ENCODE data around the gene TTLL10. TPM values are rescaled to one million over a fixed set of nuclear protein-coding genes. Genes with fewer than 3 reads are reported as not detected.

Gene TTLL10
- total RNA-seq, 1 experiment from 2014 or later: not detected

GRCh38 chr1:1237874-1238701, 64.4 kb downstream of the TTLL10 start:
- in situ Hi-C loops (cut with HindIII; ENCODE audit: low sequenced_read_pairs): no loop called here
- no peak for DNase-seq (ENCODE audit: low spot score)

- in situ Hi-C loops (cut with HindIII; ENCODE audit: low sequenced_read_pairs): no loop called here
- no peak for DNase-seq (ENCODE audit: low spot score)
Observed at GRCh38 chr1:1238702-1239178, 65.1 kb downstream of the TTLL10 start.

- in situ Hi-C loops (cut with HindIII; ENCODE audit: low sequenced_read_pairs): no loop called here
- no peak for DNase-seq (ENCODE audit: low spot score)
Observed at GRCh38 chr1:1239227-1239613, 65.5 kb downstream of the TTLL10 start.

- in situ Hi-C loops (cut with HindIII; ENCODE audit: low sequenced_read_pairs): no loop called here
- DNase-seq (ENCODE audit: low spot score): no peak
Observed at GRCh38 chr1:1239614-1240347, 66.1 kb downstream of the TTLL10 start.

- in situ Hi-C loops (cut with HindIII; ENCODE audit: low sequenced_read_pairs): no loop called here
Observed at GRCh38 chr1:1240348-1240732, 66.7 kb downstream of the TTLL10 start.

GRCh38 chr1:1240822-1241587, 67.3 kb downstream of the TTLL10 start:
- in situ Hi-C loops (cut with HindIII; ENCODE audit: low sequenced_read_pairs): no loop called here
- DNase-seq (ENCODE audit: low spot score): no peak

More at GRCh38 chr1:1240348-1240732, 66.7 kb downstream of the TTLL10 start:
- no peak for DNase-seq (ENCODE audit: low spot score)

GRCh38 chr1:1241588-1242219, 68.0 kb downstream of the TTLL10 start:
- no peak for DNase-seq (ENCODE audit: low spot score)
- in situ Hi-C loops (cut with HindIII; ENCODE audit: low sequenced_read_pairs): no loop called here

GRCh38 chr1:1242461-1243265, 69.0 kb downstream of the TTLL10 start:
- in situ Hi-C loops (cut with HindIII; ENCODE audit: low sequenced_read_pairs): no loop called here
- no peak for DNase-seq (ENCODE audit: low spot score)

GRCh38 chr1:1243266-1243660, 69.6 kb downstream of the TTLL10 start:
- in situ Hi-C loops (cut with HindIII; ENCODE audit: low sequenced_read_pairs): no loop called here
- no peak for DNase-seq (ENCODE audit: low spot score)

- in situ Hi-C loops (cut with HindIII; ENCODE audit: low sequenced_read_pairs): no loop called here
Observed at GRCh38 chr1:1243807-1244191, 70.1 kb downstream of the TTLL10 start.

GRCh38 chr1:1244192-1244811, 70.6 kb downstream of the TTLL10 start:
- DNase-seq (ENCODE audit: low spot score): no peak
- in situ Hi-C loops (cut with HindIII; ENCODE audit: low sequenced_read_pairs): no loop called here

More at GRCh38 chr1:1243807-1244191, 70.1 kb downstream of the TTLL10 start:
- DNase-seq (ENCODE audit: low spot score): no peak

- no peak for DNase-seq (ENCODE audit: low spot score)
- in situ Hi-C loops (cut with HindIII; ENCODE audit: low sequenced_read_pairs): no loop called here
Observed at GRCh38 chr1:1245178-1245816, 71.6 kb downstream of the TTLL10 start.

GRCh38 chr1:1245817-1246576, 72.3 kb downstream of the TTLL10 start:
- in situ Hi-C loops (cut with HindIII; ENCODE audit: low sequenced_read_pairs): no loop called here
- DNase-seq (ENCODE audit: low spot score): no peak

GRCh38 chr1:1246577-1247340, 73.1 kb downstream of the TTLL10 start, which contains the start of gene C1QTNF12:
Gene C1QTNF12, minus strand, starts transcription at chr1:1246722. Its CDS starts 32 bp downstream, at chr1:1246690.
- no peak for DNase-seq (ENCODE audit: low spot score)
- in situ Hi-C loops (cut with HindIII; ENCODE audit: low sequenced_read_pairs): no loop called here

- DNase-seq (ENCODE audit: low spot score): no peak
- in situ Hi-C loops (cut with HindIII; ENCODE audit: low sequenced_read_pairs): no loop called here
Observed at GRCh38 chr1:1247341-1247913, 73.7 kb downstream of the TTLL10 start.

All from G401 (cell line).